C4-2B (cell line): ENCODE data around the gene HLA-B.

Source experiments
- H3K27ac ChIP-seq: fragments of 450-650 bp; 2 replicates; pipeline ENCODE4 v1.5.1; 2017
- ZFX ChIP-seq: fragments of 450-650 bp; IDR thresholded peaks from 2 replicates; pipeline ENCODE4 v1.6.1; 2017
- TF ChIP-seq, protein P1 (sequence below): fragments of 450-650 bp; conservative IDR thresholded peaks from 2 replicates; pipeline ENCODE4 v1.5.1; 2017; ENCODE audit warnings: mild to moderate bottlenecking

HLA-B gene

DNA sequence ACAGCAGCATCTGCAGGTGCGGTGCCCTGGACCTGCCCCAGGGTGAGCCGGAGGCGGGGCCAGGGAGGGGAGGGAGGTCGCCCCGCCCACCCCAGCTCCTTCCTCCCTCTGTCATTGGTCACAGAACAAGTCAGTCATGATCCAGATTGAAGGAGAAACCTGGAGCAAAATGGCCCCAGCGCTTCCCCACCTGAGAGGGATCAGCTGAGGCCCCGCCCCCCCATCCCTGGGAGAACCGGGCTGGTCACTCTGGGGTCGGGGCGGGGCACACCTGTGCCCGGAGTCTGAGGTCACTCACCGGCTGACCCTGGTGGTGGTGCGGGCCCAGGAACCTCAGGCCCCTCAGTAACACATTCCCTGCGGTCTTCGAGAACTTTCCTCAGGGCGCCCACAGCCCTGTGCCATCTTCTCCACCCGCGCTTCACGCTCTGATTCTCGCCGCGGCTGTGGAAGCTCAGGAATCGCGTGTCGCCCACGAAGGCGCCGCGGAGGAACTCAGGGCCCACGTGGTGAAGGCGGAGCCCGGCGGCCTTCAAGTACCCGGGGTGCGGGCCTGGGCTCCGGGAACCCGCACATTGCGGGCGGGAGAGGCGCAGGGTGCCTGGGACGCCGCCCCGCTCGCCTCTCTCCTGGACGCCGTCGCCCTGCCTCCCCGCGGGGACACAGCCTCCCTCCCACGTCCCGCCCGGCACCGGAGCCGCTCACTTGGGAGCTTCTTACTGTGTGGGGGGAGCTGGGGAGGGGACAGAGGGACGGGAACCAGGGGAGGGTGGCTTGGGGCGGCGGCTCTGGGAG lies 48.7 kb downstream of the HLA-B start:
- no peak for TF ChIP-seq ZFX
- TF ChIP-seq, protein P1, sequence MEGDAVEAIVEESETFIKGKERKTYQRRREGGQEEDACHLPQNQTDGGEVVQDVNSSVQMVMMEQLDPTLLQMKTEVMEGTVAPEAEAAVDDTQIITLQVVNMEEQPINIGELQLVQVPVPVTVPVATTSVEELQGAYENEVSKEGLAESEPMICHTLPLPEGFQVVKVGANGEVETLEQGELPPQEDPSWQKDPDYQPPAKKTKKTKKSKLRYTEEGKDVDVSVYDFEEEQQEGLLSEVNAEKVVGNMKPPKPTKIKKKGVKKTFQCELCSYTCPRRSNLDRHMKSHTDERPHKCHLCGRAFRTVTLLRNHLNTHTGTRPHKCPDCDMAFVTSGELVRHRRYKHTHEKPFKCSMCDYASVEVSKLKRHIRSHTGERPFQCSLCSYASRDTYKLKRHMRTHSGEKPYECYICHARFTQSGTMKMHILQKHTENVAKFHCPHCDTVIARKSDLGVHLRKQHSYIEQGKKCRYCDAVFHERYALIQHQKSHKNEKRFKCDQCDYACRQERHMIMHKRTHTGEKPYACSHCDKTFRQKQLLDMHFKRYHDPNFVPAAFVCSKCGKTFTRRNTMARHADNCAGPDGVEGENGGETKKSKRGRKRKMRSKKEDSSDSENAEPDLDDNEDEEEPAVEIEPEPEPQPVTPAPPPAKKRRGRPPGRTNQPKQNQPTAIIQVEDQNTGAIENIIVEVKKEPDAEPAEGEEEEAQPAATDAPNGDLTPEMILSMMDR, result no peak
- H3K27ac ChIP-seq, result no peak overlapping the region

DNA sequence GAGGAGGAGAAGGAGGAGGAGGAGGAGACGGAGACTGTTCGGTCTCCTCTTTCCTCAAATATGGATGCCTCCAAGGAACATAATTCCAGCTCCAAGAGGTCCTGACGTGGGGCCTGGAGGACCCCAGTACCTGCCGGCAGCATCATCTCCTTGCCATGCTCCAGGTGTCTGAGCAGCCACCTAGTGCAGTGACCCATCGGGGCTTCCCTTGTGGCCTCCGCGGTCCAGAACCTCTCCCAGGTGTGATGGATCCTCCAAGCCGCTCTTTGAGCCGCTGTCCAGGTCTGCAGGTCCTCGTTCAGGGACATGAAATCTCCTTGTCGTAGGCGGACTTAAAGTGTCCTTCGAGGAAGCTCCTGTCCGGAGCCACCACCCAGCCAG lies 49.3 kb downstream of the HLA-B start:
- no peak for TF ChIP-seq ZFX
- no peak overlapping the region for H3K27ac ChIP-seq

DNA sequence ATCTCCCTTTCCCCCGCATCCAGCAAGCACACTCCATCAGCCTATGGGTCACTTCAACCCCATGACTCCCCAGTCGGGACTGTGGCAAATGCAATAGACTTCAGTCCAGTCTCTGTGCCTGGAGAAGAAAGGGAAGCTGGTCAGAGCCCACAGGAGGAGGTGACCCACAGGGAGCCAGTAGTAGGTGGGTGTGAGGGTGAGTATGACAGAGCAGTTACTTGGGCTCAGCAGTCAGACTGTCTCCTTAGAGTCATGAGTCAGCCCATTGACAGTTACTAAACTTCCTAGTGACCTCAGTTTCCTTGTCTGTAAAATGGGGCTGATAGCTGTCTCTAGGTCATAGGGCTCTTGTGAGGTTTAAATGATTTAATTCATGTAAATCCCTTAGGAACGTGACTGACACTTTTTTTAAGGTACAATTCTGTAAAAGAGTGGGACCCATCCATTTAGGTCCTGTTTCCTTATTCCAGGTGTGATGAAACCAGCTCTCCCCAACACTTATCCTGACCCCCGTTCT lies 51.2 kb downstream of the HLA-B start:
- H3K27ac ChIP-seq, result no peak overlapping the region
- TF ChIP-seq, protein P1, result no peak
- no peak for TF ChIP-seq ZFX

DNA sequence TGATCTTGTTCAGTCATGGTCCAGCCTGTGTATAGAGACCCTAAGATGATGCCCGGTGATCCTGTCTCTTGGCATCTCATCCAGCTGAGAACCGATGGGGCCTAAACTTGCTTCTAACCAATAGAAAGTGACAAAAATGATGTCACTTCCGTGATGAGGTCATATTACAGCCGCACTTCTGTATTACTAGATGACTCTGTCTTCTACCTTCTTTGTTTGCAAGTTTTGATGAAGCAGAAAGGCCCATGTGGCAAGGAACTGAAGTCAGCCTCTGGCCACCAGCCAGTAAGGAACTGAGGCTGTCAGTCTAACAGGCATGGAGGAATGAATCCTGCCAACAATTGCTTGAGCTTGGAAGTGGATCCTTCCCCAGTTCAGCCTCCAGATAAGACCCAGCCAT lies 52.3 kb downstream of the HLA-B start:
- TF ChIP-seq, protein P1, result no peak
- no peak for TF ChIP-seq ZFX
- no peak overlapping the region for H3K27ac ChIP-seq
